OCI-LY3 (cell line): Measurements from ENCODE around the gene KLHL29.

Experiments used
- H2AFZ ChIP-seq: fragments of 200-600, 300-600 bp; shearing (Covaris generic); 2 replicates; pipeline ENCODE4 v1.6.0; 2014; ENCODE audit warnings: antibody characterized with exemption, low read depth, low read length
- H3K27ac ChIP-seq: fragments of 200-600, 300-600 bp; sonication (generic); 2 replicates; pipeline ENCODE4 v1.5.1; 2014; ENCODE audit warnings: mild to moderate bottlenecking, low read length, moderate library complexity, mixed read lengths
- H3K27me3 ChIP-seq: fragments of 200-600, 300-600 bp; sonication (generic); 2 replicates; pipeline ENCODE4 v1.6.1; 2014; ENCODE audit warnings: low read depth, low read length, mixed read lengths
- H3K36me3 ChIP-seq: fragments of 200-600, 300-600 bp; sonication (generic); replicated peaks from 2 replicates; pipeline ENCODE3; 2014; ENCODE audit warnings: low read depth, low read length, mixed read lengths
- H3K4me1 ChIP-seq: fragments of 300-600, 200-600 bp; sonication (generic); 2 replicates; pipeline ENCODE4 v1.6.1; 2014; ENCODE audit warnings: low read length, mixed read lengths
- H3K4me2 ChIP-seq: fragments of 200-600, 300-600 bp; sonication (generic); 2 replicates; pipeline ENCODE4 v1.6.1; 2014; ENCODE audit warnings: low read length, mixed read lengths
- H3K4me3 ChIP-seq: fragments of 300-600, 200-600 bp; sonication (generic); 2 replicates; pipeline ENCODE4 v1.5.1; 2014; ENCODE audit warnings: antibody characterized with exemption, mild to moderate bottlenecking, low read length, moderate library complexity
- H3K79me2 ChIP-seq: fragments of 300-600, 200-600 bp; shearing (Covaris generic); 2 replicates; pipeline ENCODE4 v1.6.1; 2014; ENCODE audit warnings: mild to moderate bottlenecking, low read length, mixed read lengths
- H3K9ac ChIP-seq: fragments of 300-600, 200-600 bp; shearing (Covaris generic); 2 replicates; pipeline ENCODE4 v1.6.0; 2014; ENCODE audit warnings: mild to moderate bottlenecking, low read length, moderate library complexity
- H3K9me3 ChIP-seq: fragments of 200-600, 300-600 bp; shearing (Covaris generic); 2 replicates; pipeline ENCODE4 v1.6.1; 2014; ENCODE audit warnings: low read length, mixed read lengths; ENCODE audit not compliant: insufficient read depth
- H4K20me1 ChIP-seq: fragments of 200-600, 300-600 bp; sonication (generic); 2 replicates; pipeline ENCODE4 v1.6.1; 2016; ENCODE audit warnings: low read length, mixed read lengths; ENCODE audit not compliant: insufficient read depth
- EZH2phosphoT487 ChIP-seq: fragments of 200-600 bp; shearing (Covaris generic); IDR thresholded peaks from 2 replicates; pipeline ENCODE4 v1.6.1; 2018; ENCODE audit warnings: antibody characterized with exemption, mixed run types, low read depth
- TF ChIP-seq, protein P1 (sequence below): fragments of 200-600, 300-600 bp; sonication (generic); IDR thresholded peaks from 2 replicates; pipeline ENCODE4 v1.5.1; 2014; ENCODE audit warnings: antibody characterized with exemption, low read length, low read depth

KLHL29 gene

DNA sequence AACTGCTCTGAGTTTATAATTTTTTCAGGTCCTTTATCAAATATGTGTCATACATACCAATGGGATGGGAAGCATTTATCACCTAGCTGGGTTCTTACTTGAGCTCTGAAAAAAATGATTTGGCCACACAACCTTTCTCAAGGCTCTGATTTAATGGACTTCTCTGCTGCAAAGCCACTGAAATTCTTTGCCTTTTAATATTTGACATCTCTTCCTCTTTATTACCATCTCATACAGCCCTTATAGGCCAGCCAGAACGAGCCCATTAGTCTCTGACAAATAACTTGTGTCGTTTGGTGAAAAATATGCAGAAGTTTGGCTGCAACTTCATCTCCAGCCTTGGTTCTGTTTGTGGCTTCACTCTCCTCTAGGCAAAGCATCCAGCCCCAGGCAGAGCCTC, 292.9 kb downstream of the KLHL29 start:
- H3K27ac ChIP-seq = no peak overlapping the region
- no peaks in the 10 kb centered on the region for H3K79me2 ChIP-seq
- H3K9me3 ChIP-seq = no peaks in the 10 kb centered on the region
- no peak overlapping the region for H2AFZ ChIP-seq
- TF ChIP-seq, protein P1, sequence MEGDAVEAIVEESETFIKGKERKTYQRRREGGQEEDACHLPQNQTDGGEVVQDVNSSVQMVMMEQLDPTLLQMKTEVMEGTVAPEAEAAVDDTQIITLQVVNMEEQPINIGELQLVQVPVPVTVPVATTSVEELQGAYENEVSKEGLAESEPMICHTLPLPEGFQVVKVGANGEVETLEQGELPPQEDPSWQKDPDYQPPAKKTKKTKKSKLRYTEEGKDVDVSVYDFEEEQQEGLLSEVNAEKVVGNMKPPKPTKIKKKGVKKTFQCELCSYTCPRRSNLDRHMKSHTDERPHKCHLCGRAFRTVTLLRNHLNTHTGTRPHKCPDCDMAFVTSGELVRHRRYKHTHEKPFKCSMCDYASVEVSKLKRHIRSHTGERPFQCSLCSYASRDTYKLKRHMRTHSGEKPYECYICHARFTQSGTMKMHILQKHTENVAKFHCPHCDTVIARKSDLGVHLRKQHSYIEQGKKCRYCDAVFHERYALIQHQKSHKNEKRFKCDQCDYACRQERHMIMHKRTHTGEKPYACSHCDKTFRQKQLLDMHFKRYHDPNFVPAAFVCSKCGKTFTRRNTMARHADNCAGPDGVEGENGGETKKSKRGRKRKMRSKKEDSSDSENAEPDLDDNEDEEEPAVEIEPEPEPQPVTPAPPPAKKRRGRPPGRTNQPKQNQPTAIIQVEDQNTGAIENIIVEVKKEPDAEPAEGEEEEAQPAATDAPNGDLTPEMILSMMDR = no peak
- no peak for TF ChIP-seq EZH2phosphoT487
- no peak overlapping the region for H3K4me2 ChIP-seq
- no peaks in the 10 kb centered on the region for H3K27me3 ChIP-seq
- no peaks in the 10 kb centered on the region for H3K4me1 ChIP-seq
- H4K20me1 ChIP-seq = no peaks in the 10 kb centered on the region
- no peaks in the 10 kb centered on the region for H3K36me3 ChIP-seq
- no peak overlapping the region for H3K4me3 ChIP-seq
- no peak overlapping the region for H3K9ac ChIP-seq

DNA sequence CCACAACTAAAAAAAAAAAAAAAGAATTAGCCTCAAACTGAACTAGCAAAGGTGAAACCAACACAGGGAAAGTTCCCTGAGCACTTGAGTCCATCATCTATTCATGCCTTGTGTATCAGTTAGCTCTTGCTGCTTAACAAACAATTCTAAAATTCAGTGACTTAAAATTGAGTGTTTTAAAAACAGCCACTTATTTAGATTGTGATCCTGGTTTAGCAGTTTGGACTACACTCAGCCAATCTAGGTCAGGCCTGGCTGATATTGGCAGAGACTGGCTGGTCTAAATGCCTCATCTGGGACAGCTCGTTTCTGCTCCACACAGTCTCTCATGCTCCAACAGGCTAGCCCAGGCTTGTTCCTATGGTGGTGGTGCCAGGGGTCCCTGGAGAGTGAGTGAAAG, 294.1 kb downstream of the KLHL29 start:
- H3K9me3 ChIP-seq = no peaks in the 10 kb centered on the region

DNA sequence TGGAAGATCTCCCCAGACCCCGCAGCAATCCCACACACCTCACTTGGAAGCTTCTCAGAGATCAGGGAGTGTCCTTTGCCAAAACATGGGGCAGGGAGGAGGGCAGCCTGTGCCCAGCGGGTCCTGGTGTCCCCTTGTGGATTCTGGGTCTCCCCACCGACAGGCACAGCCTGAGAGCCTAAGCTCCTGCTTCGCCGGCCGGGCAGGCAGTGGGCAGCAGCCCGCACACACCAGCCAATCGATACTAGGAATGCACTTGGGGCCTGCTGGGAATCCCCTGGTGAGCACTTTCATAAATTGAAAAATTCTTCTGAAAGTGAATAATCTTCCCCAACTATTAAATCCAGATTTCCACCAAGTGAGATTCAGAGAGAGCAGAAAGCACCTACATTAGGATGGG, 296.0 kb downstream of the KLHL29 start:
- Histone ChIP-seq H3K4me3 (no peak overlapping the region), H2AFZ (no peak overlapping the region), H3K9me3 (no peaks in the 10 kb centered on the region), H3K36me3 (no peaks in the 10 kb centered on the region), H4K20me1 (no peaks in the 10 kb centered on the region), H3K4me2 (no peak overlapping the region), H3K4me1 (no peaks in the 10 kb centered on the region), H3K79me2 (no peaks in the 10 kb centered on the region), H3K9ac (no peak overlapping the region), H3K27me3 (no peaks in the 10 kb centered on the region), H3K27ac (no peak overlapping the region)
- TF ChIP-seq EZH2phosphoT487 = no peak
- TF ChIP-seq, protein P1 = no peak

More for the DNA sequence above, 294.1 kb downstream of the KLHL29 start:
- Histone ChIP-seq H3K4me3 (no peak overlapping the region), H2AFZ (no peak overlapping the region), H3K4me2 (no peak overlapping the region), H3K27ac (no peak overlapping the region), H3K4me1 (no peaks in the 10 kb centered on the region), H3K36me3 (no peaks in the 10 kb centered on the region), H3K79me2 (no peaks in the 10 kb centered on the region), H4K20me1 (no peaks in the 10 kb centered on the region), H3K9ac (no peak overlapping the region), H3K27me3 (no peaks in the 10 kb centered on the region)
- TF ChIP-seq EZH2phosphoT487 = no peak
- TF ChIP-seq, protein P1 = no peak

DNA sequence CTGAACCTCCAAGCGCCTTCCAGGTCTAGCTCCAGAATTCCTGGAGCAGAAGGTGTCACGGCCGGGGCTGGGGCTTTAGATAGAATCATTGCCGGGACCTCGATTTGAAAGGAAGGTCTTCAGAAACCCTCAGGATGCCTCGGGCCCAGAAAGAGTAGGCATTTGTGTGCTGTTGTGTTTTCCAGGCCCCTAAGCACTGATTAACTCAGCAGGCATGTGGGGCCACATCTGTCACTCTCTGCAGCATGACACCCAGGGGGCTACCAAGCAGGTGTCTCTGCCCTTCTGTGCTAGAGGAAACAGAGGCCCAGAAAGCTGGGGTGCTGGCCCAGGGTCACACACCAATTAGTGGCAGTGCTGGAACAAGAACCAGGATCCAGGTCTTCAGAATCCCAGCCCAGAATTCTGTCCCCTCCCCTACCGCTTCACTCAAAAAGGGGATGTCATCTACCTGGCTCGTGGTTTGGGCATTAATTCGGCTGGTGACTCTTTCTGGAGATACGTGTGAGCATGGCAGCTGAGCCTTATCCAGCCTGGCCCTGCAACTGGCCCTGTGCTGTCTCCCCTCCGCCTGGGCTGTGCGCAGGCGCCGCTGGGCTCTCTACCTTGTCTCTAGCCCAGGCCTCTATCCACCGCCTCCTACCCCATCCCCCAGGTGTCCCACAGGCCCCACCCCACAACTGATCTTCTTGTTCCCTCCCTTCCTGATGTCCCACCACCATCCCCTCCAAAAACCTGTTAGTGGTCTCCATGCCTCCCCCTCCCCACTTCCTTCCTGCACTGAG, 296.6 kb downstream of the KLHL29 start:
- Histone ChIP-seq H4K20me1 (no peaks in the 10 kb centered on the region), H3K9ac (no peak overlapping the region), H3K27me3 (no peaks in the 10 kb centered on the region), H3K4me1 (no peaks in the 10 kb centered on the region), H3K4me3 (no peak overlapping the region), H3K9me3 (no peaks in the 10 kb centered on the region), H3K79me2 (no peaks in the 10 kb centered on the region), H3K36me3 (no peaks in the 10 kb centered on the region), H3K27ac (no peak overlapping the region), H2AFZ (no peak overlapping the region), H3K4me2 (no peak overlapping the region)
- TF ChIP-seq, protein P1 = no peak
- TF ChIP-seq EZH2phosphoT487 = no peak
